ENCODE results near the gene DEDD2. TPM values are rescaled to one million over a fixed set of nuclear protein-coding genes. Genes with fewer than 3 reads are reported as not detected.

Gene DEDD2
- polyA plus RNA-seq, 3 donors, result 125 to 141 (median 133) TPM

- H4K20me1 ChIP-seq (ENCODE audit: insufficient read depth, low read length), result peaks cover 59% of the 10 kb centered on the region
- no peaks in the 10 kb centered on the region for H3K9me3 ChIP-seq (replicated peaks in 1 of 2; ENCODE audit: control insufficient read depth in 1 of 2, insufficient read depth in 1 of 2, low read length in 2 of 2)
- no peak for TF ChIP-seq CTCF (IDR thresholded peaks at IDR 0.05)
- H3K4me2 ChIP-seq (replicated peaks; ENCODE audit: extremely low read depth, low read length, poor library complexity, severe bottlenecking), result peak overlapping the region; percentile 92
- peaks cover 41% of the 10 kb centered on the region for H3K79me2 ChIP-seq (ENCODE audit: insufficient read depth, low read length)
- H3K4me1 Mint-ChIP-seq, result peaks cover 39% of the 10 kb centered on the region
- H3K9me3 Mint-ChIP-seq, result no peaks in the 10 kb centered on the region
- H3K36me3 Mint-ChIP-seq, result peaks cover 13 to 19% of the 10 kb centered on the region in 2 donors
- 0% methylated on average over 8 of the region's 27 CpGs for WGBS (ENCODE audit: insufficient coverage)
- H3K9ac ChIP-seq (ENCODE audit: insufficient read depth, low read length, poor library complexity, severe bottlenecking), result peak overlapping the region; percentile 56
- H3K27me3 ChIP-seq (ENCODE audit: control insufficient read depth in 2 of 2, insufficient read depth in 2 of 2, low read length in 2 of 2), result peaks cover 3 to 14% of the 10 kb centered on the region in 2 donors
- peaks cover 4 to 17% of the 10 kb centered on the region in 2 donors for H3K36me3 ChIP-seq (replicated peaks in 1 of 2; ENCODE audit: control insufficient read depth in 1 of 2, insufficient read depth in 2 of 2, low read length in 2 of 2)
- H3K27me3 Mint-ChIP-seq (ENCODE audit: low read depth in 3 of 3), result peaks cover 15 to 21% (median 18%) of the 10 kb centered on the region in 3 donors
- DNase-seq, result peak in 2 of 3 donors; percentile 34 to 77
- intact Hi-C loops (cut with micrococcal nuclease), result loop anchor here in 1 of 2 donors (5.0 kb wide), 2 partner anchors 35 kb away; partner anchors contain the start of gene DEDD2
- H3K4me3 Mint-ChIP-seq, result peak overlapping the region; percentile 88 to 96
- H3K4me3 ChIP-seq (replicated peaks in 1 of 3; ENCODE audit: low read depth in 2 of 3, low read length in 3 of 3), result peak overlapping the region; percentile 79 to 99 (median 99)
- peaks cover 40 to 47% of the 10 kb centered on the region in 2 donors for H3K4me1 ChIP-seq (ENCODE audit: control insufficient read depth in 1 of 2, insufficient read depth in 2 of 2, low read length in 2 of 2)
- H3K27ac ChIP-seq (ENCODE audit: low read depth in 1 of 2, low read length in 2 of 2), result peak overlapping the region; percentile 4 to 36
- H3K27ac Mint-ChIP-seq, result peak overlapping the region; percentile 78 to 93 (median 84)
- no peak overlapping the region for H2AFZ ChIP-seq (ENCODE audit: insufficient read depth, low read depth, low read length, poor library complexity, severe bottlenecking)
These were observed 35.1 kb upstream of the DEDD2 start for GRCh38 chr19:42252365-42253244.

- Histone ChIP-seq H3K4me1 (ENCODE audit: control insufficient read depth in 1 of 2, insufficient read depth in 2 of 2, low read length in 2 of 2) (peaks cover 40 to 47% of the 10 kb centered on the region in 2 donors), H3K9me3 (replicated peaks in 1 of 2; ENCODE audit: control insufficient read depth in 1 of 2, insufficient read depth in 1 of 2, low read length in 2 of 2) (no peaks in the 10 kb centered on the region), H3K27ac (ENCODE audit: low read depth in 1 of 2, low read length in 2 of 2) (no peak overlapping the region), H4K20me1 (ENCODE audit: insufficient read depth, low read length) (peaks cover 67% of the 10 kb centered on the region), H3K79me2 (ENCODE audit: insufficient read depth, low read length) (peaks cover 41% of the 10 kb centered on the region), H3K36me3 (replicated peaks in 1 of 2; ENCODE audit: control insufficient read depth in 1 of 2, insufficient read depth in 2 of 2, low read length in 2 of 2) (peaks cover 4 to 17% of the 10 kb centered on the region in 2 donors), H3K9ac (ENCODE audit: insufficient read depth, low read length, poor library complexity, severe bottlenecking) (no peak overlapping the region), H3K4me2 (replicated peaks; ENCODE audit: extremely low read depth, low read length, poor library complexity, severe bottlenecking) (peak overlapping the region; percentile 92), H3K4me3 (replicated peaks in 1 of 3; ENCODE audit: low read depth in 2 of 3, low read length in 3 of 3) (peak overlapping the region in 1 of 3 experiments; percentile 8), H3K27me3 (ENCODE audit: control insufficient read depth in 2 of 2, insufficient read depth in 2 of 2, low read length in 2 of 2) (peaks cover 3 to 6% of the 10 kb centered on the region in 2 donors), H2AFZ (ENCODE audit: insufficient read depth, low read depth, low read length, poor library complexity, severe bottlenecking) (no peak overlapping the region)
- WGBS (ENCODE audit: insufficient coverage), result 93% methylated on average over 4 of the region's 4 CpGs
- peak overlapping the region in 3 of 7 donors; percentile 32 to 37 (median 35) for H3K27ac Mint-ChIP-seq
- peaks cover 13 to 20% of the 10 kb centered on the region in 2 donors for H3K36me3 Mint-ChIP-seq
- peaks cover 10 to 13% (median 10%) of the 10 kb centered on the region in 3 donors for H3K27me3 Mint-ChIP-seq (ENCODE audit: low read depth in 3 of 3)
- no peaks in the 10 kb centered on the region for H3K9me3 Mint-ChIP-seq
- peaks cover 39% of the 10 kb centered on the region for H3K4me1 Mint-ChIP-seq
- intact Hi-C loops (cut with micrococcal nuclease), result loop anchor here in 1 of 2 donors (5.0 kb wide), 2 partner anchors 34 to 36 kb away; partner anchors contain the start of gene DEDD2
- DNase-seq, result no peak
- TF ChIP-seq CTCF (IDR thresholded peaks at IDR 0.05), result no peak
- H3K4me3 Mint-ChIP-seq, result peak overlapping the region; percentile 27 to 36
These were observed 34.3 kb upstream of the DEDD2 start for GRCh38 chr19:42251572-42252358.
